ENCODE measurements around the gene APOB. TPM values are rescaled to one million over a fixed set of nuclear protein-coding genes. Genes with fewer than 3 reads are reported as not detected.

APOB gene
- polyA plus RNA-seq, 5 donors, result 0.03 to 11.2 (median 0.06) TPM

DNA sequence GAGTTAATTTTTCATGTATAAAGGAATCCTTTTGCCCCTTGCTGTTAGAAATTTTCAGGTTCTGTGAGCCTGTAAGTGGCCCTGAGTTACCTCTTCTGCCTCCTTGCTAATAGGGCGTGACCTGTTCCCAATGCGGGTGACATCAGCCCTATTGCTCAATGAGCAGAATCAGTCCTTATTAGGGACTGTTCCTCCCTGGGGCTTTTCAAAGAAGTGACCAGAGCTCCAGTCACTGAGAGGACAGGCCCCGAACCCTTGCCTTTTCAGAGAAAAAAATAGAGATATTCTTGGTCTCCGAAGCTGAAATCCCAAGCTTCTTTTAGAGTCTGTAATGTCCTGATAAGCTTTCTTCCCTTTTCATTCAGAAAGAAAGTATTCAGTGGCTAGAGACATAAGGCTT, 8.2 kb upstream of the APOB start:
- DNase-seq, result no peak

- no peak for DNase-seq
Observed at GRCh38 chr2:21050164-21050563, 6.3 kb upstream of the APOB start.

DNA sequence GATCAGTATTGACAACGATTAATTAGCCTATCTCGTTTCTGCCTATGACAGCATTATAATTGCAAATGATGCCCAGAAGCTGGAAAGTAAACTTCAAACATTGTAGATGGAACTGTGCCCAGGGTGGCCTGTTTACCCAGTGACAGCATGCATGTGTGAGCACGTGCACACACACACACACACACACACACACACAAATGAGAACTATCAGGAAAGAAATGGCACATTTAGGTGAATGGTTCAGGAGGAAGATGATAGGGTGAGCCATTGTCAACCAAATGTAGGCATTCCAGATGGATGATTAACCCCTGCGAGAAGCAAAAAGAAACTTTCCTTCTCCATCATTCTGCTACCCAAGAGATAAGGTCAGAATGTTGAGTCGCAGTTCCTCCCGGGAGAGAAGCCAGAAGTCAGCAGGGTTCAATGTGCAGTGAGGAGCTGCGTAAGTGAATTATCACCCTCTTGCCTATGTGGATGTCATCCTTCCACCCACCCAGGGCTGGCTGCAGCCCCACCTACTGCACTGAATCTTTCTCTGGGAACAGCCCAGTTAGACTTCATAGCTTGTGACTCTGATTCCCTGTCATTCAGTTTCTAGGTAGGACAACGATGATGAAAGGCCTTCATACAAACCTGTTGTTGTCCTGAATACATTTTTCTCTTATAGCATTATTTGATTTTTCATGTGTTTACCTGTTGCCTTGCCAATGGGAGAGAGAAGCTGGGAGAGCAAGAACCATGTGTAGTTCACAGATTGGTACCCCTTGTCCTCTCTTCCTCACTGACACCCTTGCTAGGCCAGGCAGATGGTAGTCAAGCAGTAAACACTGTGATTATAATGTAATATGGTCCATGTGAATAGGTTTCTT, 3.5 kb upstream of the APOB start:
- no peak for DNase-seq

GRCh38 chr2:21046506-21046905, 2.6 kb upstream of the APOB start:
- no peak for DNase-seq

GRCh38 chr2:21044694-21045371, 960 bp upstream of the APOB start:
- DNase-seq, result no peak

GRCh38 chr2:21042958-21043743, 722 bp downstream of the APOB start:
- peak; percentile 49 to 64 for DNase-seq

- no peak for DNase-seq
Observed at GRCh38 chr2:21042708-21042957, 1.2 kb downstream of the APOB start.

DNA sequence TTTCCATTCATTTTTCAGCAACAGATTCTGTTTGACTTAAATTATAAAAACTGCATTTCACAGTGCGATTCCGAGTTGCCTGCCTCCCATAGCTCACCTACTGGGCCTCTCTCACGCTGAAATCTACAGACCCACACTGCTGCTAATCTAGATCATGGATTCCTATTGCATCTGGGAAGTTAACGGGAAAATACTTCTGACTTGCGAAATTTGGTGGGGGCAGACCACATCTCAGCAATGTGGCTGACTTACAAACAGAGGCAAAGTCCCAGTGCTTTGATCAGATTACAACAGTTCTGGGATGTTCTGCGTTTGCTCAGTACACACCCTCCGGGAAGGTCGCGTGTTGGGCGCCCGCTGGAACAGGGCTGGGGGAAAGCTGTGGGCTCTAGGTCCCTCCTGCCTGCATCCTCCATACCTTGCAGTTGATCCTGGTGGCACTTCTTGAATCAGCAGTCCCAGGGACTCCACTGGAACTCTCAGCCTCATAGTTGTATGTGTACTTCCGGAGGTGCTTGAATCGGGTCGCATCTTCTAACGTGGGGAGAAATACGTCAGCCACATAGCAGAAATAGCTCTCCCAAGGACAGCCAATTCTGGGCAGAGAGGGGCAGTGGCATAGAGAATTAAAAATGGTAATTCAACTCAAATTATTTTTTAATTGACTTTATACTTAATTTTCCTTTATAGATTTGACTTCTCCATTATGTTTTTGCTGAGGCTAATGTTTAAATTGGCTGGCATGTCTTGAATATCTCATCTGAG, 1.7 kb downstream of the APOB start:
- no peak for DNase-seq

DNA sequence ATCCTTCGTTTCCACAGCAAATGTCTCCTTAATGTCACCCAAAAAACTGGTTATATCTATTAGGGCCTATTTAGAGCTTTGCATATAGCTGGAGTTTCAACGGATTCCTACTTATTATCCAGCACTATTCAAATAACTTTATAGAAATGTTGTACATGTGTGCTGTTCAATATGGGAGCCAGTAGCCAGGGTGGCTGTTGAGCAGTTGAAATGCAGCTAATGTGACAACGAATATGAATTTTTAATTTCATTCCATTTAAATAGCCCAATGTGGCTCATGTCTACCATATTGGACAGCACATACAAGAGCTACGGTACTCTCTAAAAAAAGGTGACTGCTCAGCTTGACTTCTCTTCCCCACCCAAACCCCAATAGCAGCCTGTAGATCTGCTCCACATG, 2.4 kb downstream of the APOB start:
- no peak for DNase-seq

- no peak for DNase-seq
Observed at GRCh38 chr2:21040468-21041377, 3.1 kb downstream of the APOB start.

- no peak for DNase-seq
Observed at GRCh38 chr2:21039979-21040467, 3.9 kb downstream of the APOB start.

DNA sequence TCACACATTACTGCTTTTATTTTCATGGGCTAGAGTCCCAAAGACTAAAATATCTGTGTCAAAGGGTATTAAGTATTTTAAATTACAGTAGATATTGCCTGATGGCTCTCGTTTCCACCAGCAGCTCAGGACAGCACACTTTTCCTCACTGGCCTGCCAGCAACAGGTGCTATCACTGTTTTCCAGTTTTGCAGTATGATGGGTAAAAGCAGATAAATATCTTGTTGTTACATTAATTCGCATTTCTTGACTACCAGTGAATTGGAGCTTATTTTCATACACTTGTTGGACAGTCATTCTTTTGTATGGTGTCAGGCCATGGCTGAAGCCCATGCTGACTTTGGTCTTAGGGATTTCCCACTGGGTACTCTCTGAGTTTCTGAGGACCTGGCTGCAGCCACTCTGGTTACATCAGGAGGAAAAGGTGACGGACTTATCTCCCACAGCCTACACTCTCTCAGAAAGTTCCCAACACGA, 4.8 kb downstream of the APOB start:
- DNase-seq, result no peak

DNA sequence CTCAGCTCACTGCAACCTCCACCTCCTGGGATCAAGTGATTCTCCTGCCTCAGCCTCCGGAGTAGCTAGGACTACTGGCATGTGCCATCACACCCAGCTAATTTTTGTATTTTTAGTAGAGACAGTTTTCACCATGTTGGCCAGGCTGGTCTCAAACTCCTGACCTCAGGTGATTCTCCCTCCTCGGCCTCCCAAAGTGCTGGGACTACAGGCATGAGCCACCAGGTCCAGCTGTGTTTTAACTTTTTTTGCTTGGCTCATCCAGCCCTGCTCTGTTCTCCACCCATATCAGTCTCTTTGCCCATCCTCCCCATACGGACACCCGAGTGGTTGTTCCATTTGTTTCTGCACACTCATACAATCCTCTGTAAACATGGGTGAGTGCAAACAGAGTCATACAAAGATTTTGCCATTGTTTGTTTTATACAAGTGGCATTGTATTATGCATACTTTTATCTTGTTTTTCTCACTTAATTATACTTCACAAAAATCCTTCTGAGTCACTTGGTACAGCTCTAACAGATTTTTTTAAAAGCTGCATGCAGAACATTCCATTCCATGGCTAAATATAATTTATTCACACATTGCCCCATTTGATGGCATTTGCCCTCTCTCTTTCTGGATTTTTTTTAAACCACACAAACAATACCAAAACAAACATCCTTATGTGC, 5.3 kb downstream of the APOB start:
- no peak for DNase-seq

- no peak for DNase-seq
Observed at GRCh38 chr2:21037671-21038108, 6.2 kb downstream of the APOB start.

DNA sequence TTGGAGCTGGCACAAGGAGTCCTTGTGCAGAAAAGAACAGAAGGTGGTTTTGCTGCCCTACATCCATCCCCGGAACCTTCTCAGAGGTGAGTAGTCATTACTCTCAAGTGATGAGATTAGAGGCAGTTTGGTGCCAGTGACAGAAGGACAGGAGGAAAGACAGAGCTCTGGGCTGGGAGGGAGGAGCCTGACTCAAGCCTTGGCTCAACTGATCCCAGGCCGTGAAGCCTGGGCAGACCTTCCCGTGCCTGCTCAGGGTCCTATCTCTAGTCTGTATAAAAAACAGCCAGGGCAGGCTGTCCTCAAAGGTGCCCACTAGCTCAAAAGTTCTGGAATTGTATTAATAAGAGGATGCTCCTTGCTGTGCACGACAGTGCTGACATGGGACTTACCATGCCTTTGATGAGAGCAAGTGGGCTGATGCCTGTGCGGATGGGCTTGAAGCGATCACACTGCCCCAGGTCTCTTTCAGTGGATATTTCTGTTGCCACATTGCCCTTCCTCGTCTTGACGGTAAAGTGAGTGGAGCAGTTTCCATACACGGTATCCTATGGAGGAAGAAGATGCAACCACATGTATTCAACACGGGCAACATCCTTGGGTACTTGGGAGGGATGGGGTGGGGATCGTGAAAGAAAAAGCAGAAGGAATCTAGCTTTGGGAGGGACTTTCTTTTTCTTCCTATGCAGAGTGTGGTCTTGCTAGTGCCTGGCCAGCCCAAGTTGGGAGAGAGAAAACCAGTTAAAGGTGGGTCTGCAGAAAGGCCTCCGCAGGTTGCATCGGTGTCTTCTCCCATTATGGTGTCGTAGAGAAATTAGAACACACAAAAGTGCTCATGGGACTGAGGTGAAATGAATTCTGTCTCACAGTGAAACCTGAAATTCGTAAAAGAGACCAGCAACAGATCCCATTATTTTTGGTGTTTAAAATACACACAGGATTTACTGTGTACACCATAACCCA, 6.9 kb downstream of the APOB start:
- no peak for DNase-seq

DNA sequence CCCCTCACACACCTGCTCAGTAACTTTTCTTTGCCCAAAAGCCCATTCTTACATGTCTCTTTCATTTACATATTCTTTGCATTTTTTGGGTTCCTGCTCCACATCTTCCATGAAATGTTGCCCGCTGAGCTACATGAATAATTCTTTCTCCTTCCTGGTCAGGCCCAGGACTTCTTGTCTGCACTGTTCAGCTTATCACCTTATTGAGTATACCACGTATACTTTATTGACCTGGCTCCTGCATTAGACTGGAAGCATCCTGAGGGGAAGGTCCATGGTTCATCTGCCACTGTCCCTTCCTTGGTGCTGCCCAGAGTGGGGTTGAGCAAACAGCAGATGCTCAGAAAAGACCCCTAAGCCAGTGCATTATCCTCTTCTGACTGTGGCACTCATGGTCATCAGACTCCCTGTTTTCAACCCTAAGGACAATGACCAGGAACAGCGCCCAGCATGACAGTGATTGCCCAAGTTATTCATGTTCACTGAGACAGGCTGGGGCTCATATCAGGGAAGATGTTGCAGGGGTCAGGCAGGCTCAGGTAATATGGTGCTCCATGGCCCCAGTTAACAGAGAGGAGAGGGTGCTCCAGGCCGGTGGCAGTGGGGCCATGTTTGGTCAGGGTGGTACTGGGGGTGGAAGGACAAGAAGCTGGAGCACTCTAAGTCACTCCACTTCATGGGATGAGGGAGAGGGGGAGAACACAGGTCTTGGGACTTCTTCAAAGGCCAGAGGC, 7.7 kb downstream of the APOB start:
- DNase-seq, result no peak

DNA sequence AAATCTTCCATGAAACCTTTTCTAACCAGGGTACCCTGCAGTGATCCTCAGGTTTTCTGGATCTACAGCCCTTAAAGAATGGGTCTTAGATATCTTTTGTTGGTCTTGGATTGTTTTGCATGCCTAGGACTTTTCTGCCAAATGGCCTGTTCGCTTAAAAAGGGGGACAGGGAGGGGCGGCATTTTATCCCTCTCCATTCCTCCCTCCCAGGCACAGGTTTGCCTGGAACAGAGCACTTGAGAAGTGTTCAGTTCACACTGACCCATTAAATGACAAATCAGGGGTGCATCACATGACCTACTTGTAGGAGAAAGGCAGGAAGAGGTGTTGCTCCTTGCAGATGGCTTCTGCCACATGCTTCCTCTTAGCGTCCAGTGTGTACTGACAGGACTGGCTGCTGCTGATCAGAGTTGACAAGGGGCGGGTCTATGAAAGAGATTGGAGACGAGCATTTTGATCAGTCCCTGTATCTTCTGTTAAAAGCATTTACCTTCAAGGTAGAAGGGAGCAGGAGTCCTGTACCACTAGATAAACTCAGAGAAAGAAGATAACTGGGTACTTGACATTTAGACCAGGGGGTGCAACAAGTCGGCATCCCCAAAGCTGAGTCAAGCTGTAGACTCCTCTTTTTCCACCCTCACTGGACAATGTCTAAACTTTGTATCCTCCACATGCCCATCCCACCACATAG, 8.4 kb downstream of the APOB start:
- DNase-seq, result no peak

- no peak for DNase-seq
Observed at GRCh38 chr2:21034972-21035279, 8.9 kb downstream of the APOB start.

All from right lung (tissue), 5 donors.